Activated effector memory CD4-positive, alpha-beta T cell treated with Interleukin-2 at 50 U/mL for 16 hours (primary cell): Measurements from ENCODE around the gene ADAMTS14.

Experiments
- DNase-seq: peaks from one replicate; pipeline ENCODE4 v3.0.0-alpha.2; 2020

ADAMTS14 gene

DNA sequence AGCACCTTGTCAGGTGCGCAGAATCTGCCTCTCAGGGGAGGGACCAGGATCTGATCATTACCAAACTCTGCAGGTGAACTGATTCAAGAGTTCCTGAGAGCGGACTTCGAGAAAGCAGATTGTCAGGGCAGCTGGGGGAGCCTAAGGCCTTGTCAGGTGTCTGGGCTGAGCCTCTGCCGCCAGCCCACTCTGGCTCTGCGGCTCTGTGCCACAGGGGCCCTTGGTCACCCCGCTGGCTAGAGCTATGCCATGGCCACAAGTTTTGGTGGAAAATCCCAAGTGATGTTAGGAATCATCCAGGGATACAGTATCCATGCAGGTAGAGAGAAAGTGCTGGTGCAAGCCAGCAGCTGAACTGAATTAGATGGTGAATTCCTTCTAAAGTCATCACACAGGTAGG, 4.2 kb downstream of the ADAMTS14 start:
- no peak for DNase-seq

DNA sequence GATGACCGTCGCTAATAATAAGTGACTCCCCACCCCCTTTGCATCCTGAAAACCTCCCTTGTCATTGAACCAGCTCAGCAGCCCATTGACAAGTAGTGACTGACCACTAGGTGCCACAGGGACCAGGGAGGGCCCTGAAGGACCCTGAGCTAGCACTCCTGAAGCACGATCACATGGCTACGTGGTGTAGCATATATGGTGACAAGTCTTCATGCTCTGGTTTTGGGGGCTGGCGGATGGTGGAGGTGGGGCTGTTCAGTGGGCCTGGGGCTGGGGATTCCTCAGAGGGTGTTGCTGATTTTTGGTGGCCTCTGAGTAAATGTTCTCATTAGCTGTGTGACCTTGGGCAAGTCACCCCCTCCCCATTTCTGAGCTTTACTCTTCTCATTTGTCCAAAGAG, 4.7 kb downstream of the ADAMTS14 start:
- DNase-seq, result no peak

DNA sequence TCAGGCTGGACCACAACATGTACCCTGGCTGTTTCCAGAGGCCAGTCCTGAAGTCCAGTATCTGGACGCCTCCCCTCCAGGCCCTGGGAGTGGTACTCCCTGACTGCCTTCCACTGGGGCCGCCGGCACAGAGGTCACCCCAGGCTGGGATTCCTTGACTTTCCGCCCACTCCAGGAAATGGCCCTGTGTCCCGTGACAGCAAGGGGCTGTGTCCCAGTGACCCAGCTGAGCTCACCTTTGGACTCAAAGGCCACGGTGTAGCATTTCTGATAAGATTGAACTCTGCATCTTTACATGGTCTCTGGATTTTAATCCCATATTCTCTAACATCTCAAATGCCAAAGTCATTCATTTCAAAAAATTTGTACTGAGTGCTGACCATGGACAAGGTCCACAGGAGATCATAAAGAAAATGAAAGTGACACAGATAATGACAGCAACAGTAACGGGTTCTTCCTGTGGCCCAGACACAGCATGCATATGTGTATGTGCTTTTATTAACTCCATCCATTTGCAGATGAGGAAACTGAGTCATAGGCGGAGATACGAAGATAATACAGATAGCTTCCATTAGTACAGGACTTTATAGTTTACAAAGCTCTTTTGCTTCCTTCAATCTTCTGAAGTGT, 5.4 kb downstream of the ADAMTS14 start:
- DNase-seq, result no peak

DNA sequence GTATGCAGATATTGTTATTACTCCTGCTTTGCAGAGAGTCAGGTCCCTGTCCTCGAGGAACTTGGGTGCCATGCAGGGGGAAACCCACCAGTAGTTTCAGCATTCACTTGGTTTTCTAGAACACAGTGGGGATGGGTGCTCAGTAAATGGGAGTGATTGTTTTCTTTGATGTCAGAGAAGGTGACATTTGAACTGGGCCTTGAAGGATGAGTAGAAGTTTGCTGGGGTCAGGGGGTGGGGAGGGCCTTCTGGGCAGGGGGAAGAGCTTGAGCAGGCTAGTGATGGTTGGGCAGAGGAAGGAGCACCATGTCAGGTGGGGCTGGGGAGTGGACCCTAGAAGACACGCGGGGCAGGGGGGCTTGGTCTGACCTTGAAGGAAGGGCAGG, 5.9 kb downstream of the ADAMTS14 start:
- DNase-seq, result no peak

DNA sequence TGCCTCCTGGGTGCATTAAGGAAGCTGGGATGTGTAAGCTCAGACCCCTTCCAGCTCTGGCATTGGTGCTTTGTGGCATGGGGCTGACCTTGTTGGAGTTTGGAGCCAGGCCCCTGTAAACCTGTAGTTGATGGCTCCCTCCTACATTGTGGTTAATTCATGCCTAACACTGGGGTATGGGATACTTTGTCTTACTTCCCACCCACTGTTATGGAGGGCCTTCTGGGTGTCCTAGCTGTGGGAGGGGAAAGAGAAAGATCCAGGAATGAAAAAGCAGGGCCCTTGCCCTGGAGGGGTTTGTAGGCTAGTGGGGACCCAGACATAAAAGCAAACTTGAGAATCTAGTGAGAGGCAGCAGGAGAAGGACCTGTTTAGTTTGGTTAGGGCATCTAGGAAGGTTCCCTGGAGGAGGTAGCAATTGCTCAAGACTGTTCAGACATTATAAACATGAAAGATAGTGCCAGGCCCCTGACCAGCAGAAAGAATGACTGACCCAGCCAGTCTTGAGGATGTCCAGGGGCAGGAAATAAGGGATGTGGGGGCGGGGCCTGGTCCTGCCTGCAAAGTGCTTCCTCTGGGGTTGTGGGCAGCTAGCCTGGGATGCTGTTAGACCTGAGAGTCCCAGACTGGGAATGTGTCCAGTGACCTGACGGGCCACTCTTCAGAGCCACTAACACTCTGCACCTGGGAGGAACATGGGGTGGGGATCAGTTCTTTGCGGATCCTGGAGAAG, 6.6 kb downstream of the ADAMTS14 start:
- DNase-seq, result no peak

DNA sequence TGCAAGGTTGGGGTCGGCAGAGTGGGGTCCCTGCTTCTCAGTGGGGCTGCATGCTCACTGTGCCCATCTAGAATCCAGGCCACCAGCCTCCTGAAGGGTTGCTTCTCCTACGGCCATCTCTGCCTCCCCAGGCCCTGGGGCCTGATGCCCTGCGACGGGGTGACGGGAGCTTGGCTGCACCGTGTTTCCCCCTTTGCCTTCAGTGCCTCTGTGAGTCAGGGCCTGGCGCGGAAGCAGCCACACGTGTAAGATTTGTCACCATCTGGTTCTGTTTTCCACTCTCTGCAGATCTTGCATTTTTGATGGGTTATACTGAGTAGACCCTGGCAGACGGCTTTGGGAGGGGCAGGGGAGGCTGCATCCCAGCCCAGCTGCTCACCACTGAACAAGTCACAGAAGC, 7.2 kb downstream of the ADAMTS14 start:
- DNase-seq, result no peak

DNA sequence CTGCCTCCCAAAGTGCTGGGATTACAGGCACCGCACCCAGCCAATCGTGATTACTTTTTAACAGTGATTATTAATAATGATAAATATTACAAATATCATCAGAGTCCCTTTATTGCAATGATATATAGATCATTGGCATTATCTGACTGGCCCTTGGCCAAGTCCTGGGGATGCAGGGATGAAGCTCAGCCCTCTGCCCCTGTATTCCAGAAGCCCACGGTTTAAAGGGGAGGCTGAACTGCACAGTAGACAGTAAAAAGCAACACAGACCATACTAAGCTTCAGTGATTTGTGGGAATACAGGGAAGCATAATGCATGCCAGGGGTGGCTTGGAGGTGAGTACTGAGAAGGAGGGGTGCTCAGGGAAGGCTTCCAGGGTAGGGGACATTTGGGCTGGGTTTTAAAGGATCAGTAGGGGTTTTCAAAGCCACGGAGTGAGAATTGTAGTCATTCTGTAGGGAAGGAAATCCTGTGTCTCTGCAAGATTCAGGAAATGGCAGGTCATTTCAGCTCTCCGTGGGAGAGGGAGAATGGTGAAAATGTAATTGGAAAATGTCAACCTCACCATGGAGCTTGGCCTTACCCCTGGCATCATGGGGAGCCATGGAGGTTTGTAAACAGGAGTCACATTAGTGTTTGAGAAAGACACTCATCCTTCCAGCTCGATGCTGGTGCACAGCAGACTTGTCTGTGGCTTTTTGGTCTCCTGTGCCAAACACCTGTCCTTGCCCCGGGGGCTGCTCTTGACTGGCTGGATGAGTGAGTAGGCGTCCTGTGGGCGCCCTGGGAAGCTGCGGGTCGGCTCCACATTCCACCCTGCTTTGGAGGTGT, 8.8 kb downstream of the ADAMTS14 start:
- DNase-seq, result no peak

DNA sequence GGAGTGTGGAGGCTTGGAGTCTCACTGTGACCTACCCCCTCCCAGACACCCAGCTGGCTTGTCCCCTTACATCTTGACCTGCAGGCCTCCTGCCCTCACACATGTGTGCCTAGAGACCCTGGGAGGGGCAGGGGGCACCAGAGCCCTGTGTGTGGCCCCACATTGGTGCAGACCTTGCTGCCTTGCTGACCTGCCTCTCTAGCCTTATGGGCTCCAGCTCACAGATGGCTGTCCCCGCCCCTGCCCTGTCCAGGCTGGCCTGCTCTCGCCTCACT, 9.4 kb downstream of the ADAMTS14 start:
- DNase-seq, result no peak

DNA sequence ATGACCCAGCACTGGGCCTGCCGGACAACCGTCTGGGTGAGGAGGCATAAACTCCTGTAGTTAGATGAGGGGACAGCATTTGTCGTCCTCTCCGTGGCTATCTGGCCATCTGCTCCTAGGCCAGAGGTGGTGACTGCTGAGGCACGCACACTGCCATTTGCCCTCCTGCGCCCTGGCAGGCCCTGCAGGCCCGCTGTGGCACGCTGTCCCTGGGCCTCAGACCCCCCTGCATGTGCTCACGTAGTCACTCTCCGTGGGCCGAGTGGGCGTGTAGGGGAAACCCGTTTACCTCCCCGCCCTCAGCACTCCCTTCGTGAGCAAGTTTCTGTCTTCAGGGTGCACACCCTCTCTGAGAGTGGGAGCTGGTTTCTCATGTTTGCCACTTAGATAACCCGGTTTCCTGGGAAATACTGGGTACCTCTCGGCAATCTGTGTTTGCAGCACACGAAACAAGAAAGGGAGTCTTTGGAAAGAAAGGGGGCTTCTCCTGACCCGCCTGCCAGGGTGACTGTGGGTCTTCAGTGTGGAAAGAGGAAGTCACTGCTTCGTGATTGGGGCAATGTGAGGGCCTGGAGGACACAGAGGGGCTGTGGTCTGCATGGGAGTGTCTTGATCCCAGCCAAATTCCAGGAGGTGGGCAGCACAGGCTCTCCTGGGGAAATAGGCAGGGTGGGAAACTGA, 10.8 kb downstream of the ADAMTS14 start:
- DNase-seq, result no peak

DNA sequence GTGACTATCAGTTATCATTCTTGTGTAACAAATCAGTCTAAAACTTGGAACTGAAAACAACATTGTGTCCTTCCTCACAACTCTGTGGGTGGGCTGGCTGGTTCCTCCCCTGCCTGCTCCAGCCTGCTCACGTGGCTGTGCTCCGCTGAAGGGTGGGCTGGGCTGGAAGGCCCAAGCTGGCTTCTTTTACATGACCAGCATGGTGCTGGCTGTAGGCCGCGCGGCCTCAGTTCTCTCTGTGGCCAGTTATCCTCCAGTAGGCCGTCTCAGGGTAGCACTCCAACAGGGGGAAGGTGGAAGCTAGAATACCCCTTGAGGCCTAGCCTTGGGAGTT, 11.3 kb downstream of the ADAMTS14 start:
- no peak for DNase-seq

DNA sequence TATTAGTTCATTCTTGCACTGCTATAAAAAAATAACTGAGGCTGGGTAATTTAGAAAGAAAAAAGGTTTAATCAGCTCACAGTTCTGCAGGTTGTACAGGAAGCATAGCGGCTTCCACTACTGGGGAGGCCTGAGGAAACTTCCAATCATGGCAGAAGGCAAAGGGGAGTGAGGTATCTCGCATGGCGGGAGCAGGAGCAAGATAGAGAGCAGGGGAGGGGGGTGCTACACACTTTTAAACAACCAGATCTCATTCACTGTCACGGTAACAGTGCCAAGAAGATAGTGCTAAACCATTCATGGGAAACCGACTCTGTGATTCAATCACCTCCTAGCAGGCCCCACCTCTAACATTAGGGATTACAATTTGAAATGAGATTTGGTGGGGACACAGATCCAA, 11.6 kb downstream of the ADAMTS14 start:
- no peak for DNase-seq

DNA sequence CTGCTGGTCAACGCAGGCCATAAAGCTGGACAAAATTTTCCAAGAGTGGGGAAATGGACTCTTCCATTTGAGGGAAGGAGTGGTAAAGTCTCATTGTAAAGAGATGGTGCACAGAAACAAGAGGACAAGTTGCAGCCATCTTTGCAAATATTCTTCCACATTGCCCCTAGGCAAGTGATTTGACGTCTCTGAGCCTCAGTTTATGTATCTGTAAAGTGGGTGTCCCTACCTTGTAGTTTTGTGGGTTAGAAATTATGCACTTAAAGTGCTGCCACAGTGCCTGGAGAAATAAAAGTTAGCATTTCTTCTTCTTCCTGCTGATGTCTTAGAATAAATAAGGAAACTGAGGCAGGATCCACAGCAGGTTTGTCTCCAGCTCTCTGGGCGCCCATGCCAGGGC, 12.1 kb downstream of the ADAMTS14 start:
- no peak for DNase-seq

DNA sequence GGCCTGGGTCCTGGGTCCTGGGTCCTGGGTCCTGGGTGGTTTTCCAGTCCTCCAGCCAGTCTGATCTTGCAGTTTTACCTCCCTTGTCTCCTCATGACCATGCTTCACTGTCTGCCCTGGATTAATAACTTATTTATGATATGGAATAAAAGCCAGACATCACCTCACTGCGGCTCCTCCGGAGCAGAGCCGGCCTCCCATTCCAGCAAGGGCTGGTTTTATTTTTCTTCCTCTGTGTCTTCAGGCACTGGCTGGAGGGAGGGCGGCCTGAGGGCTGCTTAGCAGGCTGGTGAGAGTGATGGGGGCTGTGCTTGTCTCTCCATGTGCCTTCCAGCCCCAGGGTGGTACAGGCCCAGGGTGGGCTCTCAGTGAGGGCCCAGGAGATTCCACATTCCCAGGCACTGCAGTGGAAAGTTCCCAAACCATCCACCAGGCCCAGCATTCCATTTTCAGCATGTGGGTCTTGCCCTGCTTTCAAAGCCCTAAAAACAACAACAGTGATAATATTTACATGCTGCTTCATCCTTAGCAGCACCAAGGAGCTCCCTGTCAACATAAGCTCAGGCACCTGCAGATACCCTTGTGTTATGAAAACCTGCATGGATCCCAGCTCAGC, 12.6 kb downstream of the ADAMTS14 start:
- no peak for DNase-seq

DNA sequence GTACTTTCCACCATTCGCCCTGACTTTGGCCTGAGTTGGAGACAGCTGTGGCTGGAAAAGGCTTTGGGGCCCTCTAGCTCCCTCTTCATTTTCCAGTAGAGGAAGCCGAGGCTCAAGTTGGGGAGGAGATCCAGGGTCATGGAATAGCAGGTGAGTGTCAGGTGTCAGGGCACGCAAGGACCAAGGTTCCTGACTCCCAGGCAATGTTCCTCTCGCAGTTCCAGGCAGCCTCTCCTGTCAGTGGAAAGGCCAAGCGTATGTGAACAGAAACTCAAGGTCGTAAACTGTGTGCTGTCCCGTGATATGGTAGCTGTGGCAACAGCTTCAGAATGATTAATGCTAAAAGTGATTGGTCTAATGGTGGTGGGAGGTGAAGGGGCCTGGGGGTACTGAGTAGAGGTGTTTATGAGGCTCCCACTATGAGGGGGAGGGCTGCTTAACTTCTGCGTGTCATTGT, 13.2 kb downstream of the ADAMTS14 start:
- DNase-seq, result no peak

DNA sequence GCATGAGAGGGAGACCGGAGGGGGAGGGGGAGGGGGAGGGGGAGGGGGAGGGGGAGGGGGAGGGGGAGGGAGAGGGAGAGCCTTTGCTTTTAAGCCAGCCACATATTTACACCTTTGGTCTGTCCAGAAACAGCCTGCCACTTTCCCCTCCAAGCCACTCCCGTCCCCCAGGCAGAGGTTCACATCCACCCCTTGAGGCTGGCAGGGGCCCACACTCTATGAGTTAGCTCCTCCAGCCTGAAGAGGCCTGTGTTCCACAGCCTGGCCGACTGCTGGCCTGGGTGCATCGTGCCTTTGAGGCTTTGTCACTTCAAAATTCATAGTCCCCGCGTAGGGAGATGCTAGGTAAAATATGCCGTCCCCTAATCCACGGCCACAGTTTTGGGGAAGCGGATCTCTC, 16.5 kb downstream of the ADAMTS14 start:
- DNase-seq, result no peak

DNA sequence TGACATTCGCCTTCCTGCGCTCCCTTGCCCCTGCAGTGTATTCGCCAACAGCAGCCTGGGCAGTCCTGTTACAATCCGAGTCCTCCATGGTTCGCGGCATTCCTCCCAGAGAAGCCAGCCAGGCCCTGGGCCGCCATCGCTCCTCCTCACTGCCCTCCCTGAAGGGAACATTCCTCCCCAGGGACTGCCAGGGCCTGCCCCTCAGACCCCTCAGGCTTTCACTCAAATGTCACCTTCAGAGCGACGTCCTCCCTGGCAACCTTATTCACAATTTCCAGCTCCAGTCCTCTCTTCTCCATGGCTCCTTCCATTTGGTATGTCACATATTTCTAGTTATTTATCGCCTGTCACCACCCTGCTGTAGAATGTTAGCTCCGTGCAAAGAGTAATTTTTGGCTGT, 17.4 kb downstream of the ADAMTS14 start:
- no peak for DNase-seq

DNA sequence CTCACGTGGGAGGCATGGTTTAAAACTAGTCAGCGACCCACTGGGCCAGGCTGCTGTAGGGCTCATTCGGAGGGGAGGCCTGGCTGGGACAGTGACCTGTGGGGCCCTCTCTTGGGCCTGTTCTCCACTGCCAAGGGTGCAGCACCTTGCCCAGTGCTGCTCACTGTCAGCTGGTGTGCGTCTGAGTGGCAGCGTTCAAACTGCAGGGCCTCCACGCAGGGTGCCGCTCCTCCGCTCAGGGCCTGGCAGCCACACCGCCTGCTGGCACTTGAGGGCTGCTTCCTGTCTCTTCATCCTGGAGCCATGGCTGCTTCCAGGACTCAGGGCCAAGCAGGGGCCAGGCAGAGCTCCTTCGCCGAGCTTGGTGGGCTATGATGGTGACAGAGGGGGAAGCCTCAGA, 18.3 kb downstream of the ADAMTS14 start:
- DNase-seq, result no peak

DNA sequence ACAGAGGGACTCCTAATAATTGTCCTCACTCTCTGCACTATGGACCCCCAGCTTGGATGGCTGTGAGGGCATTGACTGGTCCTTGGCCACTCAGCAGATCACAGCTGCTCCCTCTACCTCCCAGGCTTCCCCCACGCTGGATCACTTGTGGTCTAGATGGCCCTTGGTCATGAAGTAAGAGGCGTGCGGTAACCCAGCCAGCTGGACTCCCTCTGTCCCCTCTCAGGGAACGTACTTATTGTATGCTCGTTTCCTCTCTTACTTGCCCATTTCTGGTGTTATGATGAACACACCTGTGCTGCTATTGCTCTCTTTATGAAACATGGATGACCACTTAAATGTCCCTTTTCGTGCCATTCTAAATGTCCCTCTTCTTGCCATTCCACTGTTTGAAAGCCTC, 19.3 kb downstream of the ADAMTS14 start:
- no peak for DNase-seq

DNA sequence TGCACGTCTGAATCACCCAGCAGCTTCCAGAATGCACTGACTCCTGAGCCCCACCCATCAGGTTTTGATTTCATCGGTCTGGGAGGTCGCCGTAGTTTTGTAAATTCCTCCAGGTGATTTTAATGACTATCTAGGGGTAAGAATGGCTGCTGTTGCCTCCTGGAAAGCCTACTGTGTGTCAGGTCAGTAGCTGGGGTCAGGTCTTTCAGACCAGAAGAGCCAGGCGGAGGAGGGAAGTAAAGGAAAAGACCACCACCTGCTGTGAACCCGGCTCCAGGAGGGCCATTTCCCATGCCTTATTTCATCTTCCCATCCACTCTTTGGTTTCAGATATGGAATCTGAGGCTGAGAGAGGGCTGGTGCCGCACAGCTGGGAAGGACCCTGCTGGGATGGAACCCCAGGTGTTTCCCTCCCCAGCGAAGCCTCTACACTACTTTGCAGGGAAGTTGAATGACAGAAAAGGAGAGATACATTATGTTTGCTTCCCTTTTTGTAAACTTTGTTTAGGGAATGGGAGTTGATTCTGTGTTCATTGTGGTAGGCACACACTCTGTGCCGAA, 19.8 kb downstream of the ADAMTS14 start:
- DNase-seq, result no peak

DNA sequence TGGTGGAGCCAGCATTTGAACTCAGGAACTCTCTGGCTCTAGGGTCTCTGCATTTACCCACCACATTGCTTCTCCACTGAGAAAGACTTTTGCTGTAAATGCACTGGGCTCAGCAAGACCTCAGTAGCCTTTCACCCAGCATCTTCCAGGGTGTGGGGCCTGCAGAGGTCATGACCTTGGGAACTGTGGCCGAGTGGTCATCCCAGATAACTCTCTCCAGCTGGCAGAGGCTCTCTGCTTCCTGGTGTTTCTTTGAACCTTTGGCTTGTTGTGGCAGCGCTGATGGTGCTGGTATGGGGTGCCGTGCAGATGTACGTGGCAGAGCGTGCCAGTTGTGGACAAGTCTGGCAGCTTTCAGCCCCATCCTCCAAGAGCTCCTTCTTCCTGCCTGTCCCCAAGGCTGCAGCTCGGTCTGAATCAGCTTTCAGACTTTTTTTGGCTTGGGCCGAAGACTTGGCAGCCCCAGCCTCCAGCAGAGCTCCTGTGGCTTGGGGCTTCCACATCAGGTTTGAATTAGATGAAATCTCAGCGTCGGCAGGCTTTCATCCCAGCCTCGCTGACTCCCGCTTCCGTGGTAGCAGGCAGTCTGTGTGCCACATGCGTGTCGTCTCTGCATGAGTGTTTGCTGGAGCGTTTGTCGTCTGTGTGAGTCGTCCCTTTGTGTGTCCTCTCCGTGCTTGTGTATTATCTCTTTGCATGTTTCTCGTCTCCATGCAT, 21.5 kb downstream of the ADAMTS14 start:
- no peak for DNase-seq

DNA sequence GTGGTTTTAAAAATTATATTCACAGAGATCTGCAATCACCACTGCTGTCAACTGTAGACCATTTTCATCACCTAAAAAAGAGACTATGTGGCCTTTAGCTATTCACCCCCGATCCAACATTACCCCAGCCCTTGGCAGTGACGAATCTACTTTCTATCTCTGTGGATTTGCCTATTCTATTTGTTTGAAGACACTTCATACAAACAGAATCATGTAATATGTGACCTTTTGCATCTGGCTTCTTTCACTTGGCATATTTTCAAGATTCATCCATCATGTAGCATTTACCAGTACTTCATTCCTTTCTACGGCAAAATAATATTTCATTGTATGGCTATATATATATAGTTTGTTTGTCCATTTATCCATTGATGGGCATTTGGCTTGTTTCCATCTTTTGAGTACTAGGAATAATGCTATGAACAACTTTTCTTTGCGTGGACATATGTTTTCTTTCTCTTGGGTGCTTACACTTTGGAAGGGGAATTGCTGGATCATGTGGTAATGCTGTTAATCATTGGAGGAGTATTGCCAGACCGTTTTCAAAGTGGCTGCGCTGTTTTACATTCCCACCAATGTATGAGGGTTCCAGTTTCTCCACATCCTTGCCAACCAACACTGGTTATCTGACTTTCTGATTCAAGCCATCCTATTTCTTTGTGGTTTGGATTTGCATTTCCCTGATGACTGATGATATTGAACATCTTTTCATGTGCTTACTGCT, 22.3 kb downstream of the ADAMTS14 start:
- no peak for DNase-seq
